ENCODE measurements around the gene RETREG2. TPM values are rescaled to one million over a fixed set of nuclear protein-coding genes. Genes with fewer than 3 reads are reported as not detected.

RETREG2 gene
- total and polyA plus RNA-seq, 2 of the 4 experiments (the other 2 are of a cell fraction), result 45.2 to 51.1 TPM

DNA sequence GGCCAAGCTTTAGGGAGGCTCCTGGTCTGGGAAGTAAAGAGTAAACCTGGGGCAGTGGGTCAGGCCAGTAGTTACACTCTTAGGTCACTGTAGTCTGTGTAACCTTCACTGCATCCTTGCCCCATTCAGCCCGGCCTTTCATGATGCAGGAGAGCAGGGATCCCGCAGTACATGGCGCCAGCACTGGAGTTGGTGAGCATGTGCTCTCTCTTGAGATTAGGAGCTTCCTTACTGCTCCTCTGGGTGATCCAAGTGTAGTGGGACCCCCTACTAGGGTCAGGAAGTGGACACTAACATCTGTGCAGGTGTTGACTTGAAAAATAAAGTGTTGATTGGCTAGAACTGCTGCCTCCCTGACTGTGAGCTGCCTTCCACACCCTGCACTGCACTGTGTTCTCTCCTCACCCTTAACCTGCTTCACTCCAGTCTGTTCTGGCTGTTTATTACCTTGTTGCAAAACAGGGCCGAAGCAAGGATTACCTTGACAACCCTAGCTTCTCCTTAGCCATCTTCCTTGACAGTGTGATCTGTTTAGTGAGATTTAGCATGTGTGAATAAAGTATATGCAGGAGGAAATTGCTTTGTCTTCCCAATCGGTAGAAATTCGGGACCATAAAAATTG, 5.2 kb downstream of the RETREG2 start:
- intact Hi-C loops (cut with micrococcal nuclease), result no loop called here

More for the DNA sequence above, 5.2 kb downstream of the RETREG2 start:
- peaks cover 43% of the 10 kb centered on the region for H3K36me3 ChIP-seq (ENCODE audit: control insufficient read depth, insufficient read depth, low read length)
- no peak overlapping the region for H3K23ac ChIP-seq (ENCODE audit: low read depth, low read length)
- no peak overlapping the region for H3K14ac ChIP-seq (replicated peaks; ENCODE audit: low read depth, low read length)
- H3K4ac ChIP-seq (ENCODE audit: low read depth, low read length), result no peak overlapping the region
- no peaks in the 10 kb centered on the region for H3K9me3 ChIP-seq (ENCODE audit: control insufficient read depth, insufficient read depth, low read length)
- no peak overlapping the region for H3K4me2 ChIP-seq (ENCODE audit: low read depth, low read length)
- peaks cover 14% of the 10 kb centered on the region; the same call in 1 of the 2 replicates for H4K20me1 ChIP-seq (ENCODE audit: insufficient read depth, low read length)
- no peak overlapping the region for H2BK15ac ChIP-seq (ENCODE audit: low read depth, low read length)
- H4K91ac ChIP-seq (ENCODE audit: insufficient read depth, low read depth, low read length), result no peak overlapping the region
- H2BK20ac ChIP-seq (ENCODE audit: low read depth, low read length), result no peak overlapping the region
- H3K27me3 ChIP-seq (ENCODE audit: control insufficient read depth, insufficient read depth, low read length), result no peaks in the 10 kb centered on the region
- no peak overlapping the region for H3K18ac ChIP-seq (ENCODE audit: low read depth, low read length)
- no peak overlapping the region for H4K5ac ChIP-seq (ENCODE audit: low read depth, low read length)
- H2BK120ac ChIP-seq (ENCODE audit: low read depth, low read length), result no peak overlapping the region
- H2AK5ac ChIP-seq (ENCODE audit: low read depth, low read length), result no peak overlapping the region
- no peak overlapping the region for H3K56ac ChIP-seq (ENCODE audit: extremely low read depth, insufficient read depth, low read length)
- dilution Hi-C loops (cut with HindIII; ENCODE audit: low sequenced_read_pairs, unreplicated experiment) (no loop called here), in situ Hi-C loops (cut with MboI; ENCODE audit: low sequenced_read_pairs) (no loop called here)
- ChIA-PET POLR2A (ENCODE audit: unreplicated experiment) (no interaction called here), CTCF (no interaction called here)
- BruUV-seq (replicated peaks), result TSS peak; percentile 41
- H3K4me1 ChIP-seq (ENCODE audit: control insufficient read depth, insufficient read depth, low read length), result 0 out of 2 replicates have a peak, but pooled peaks cover 3% of the 10 kb centered on the region
- H3K9me1 ChIP-seq (ENCODE audit: insufficient read depth, low read length), result 0 out of 2 replicates have a peak, but pooled peaks cover 2% of the 10 kb centered on the region
- no peak overlapping the region for H3K4me3 ChIP-seq (ENCODE audit: insufficient read depth, low read depth, low read length)
- peak overlapping the region; percentile 34 for H2AK9ac ChIP-seq (replicated peaks; ENCODE audit: low read depth, low read length, poor library complexity)
- 100% methylated on average over 1 of the region's 6 CpGs; no CpG with 5 or more reads in 1 of the 2 experiments for WGBS, 2 experiments (ENCODE audit: extremely low coverage in 2 of 2, insufficient read length in 1 of 2)
- no peak for DNase-seq
- H4K8ac ChIP-seq (ENCODE audit: low read depth in 2 of 2, low read length in 2 of 2), result no peak overlapping the region
- TF ChIP-seq SMC3 (IDR thresholded peaks at IDR 0.05; ENCODE audit: low read depth, low read length), result no peak
- no peak for TF ChIP-seq USF2 (IDR thresholded peaks at IDR 0.05; ENCODE audit: low read depth, low read length)
- no peak for TF ChIP-seq CHD1 (IDR thresholded peaks at IDR 0.05; ENCODE audit: low read depth, low read length)
- no peak for TF ChIP-seq CEBPB (IDR thresholded peaks at IDR 0.05; ENCODE audit: low read depth, low read length)
- no peak for TF ChIP-seq RFX5 (IDR thresholded peaks at IDR 0.05; ENCODE audit: low read depth, low read length)
- no peak for TF ChIP-seq MAFK (IDR thresholded peaks at IDR 0.05; ENCODE audit: low read depth, low read length)
- no peak for TF ChIP-seq POLR2A (IDR thresholded peaks at IDR 0.05; ENCODE audit: low read depth, low read length)
- TF ChIP-seq BHLHE40 (IDR thresholded peaks at IDR 0.05; ENCODE audit: low read depth, low read length), result no peak
- TF ChIP-seq RCOR1 (IDR thresholded peaks at IDR 0.05; ENCODE audit: insufficient replicate concordance, low read length), result no peak
- no peak for TF ChIP-seq MXI1 (IDR thresholded peaks at IDR 0.05; ENCODE audit: borderline replicate concordance, low read depth, low read length)
- no peak for TF ChIP-seq MAZ (IDR thresholded peaks at IDR 0.05; ENCODE audit: borderline replicate concordance, low read depth, low read length)
- TF ChIP-seq, protein P1, sequence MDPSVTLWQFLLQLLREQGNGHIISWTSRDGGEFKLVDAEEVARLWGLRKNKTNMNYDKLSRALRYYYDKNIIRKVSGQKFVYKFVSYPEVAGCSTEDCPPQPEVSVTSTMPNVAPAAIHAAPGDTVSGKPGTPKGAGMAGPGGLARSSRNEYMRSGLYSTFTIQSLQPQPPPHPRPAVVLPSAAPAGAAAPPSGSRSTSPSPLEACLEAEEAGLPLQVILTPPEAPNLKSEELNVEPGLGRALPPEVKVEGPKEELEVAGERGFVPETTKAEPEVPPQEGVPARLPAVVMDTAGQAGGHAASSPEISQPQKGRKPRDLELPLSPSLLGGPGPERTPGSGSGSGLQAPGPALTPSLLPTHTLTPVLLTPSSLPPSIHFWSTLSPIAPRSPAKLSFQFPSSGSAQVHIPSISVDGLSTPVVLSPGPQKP (IDR thresholded peaks at IDR 0.05; ENCODE audit: borderline replicate concordance, low read depth, low read length), result no peak
- TF ChIP-seq CTCF (conservative IDR thresholded peaks at IDR 0.05; ENCODE audit: low read depth, low read length), result no peak
- no peak for TF ChIP-seq RAD21 (IDR thresholded peaks at IDR 0.05; ENCODE audit: low read length)
- TF ChIP-seq NFE2L2 (IDR thresholded peaks at IDR 0.05; ENCODE audit: low read depth, low read length), result no peak
- no peak for TF ChIP-seq FOS (IDR thresholded peaks at IDR 0.05; ENCODE audit: low read depth, low read length)
- H3K79me1 ChIP-seq (ENCODE audit: low read depth in 1 of 2, low read length in 2 of 2), result peaks cover 28 to 34% of the 10 kb centered on the region in 2 experiments
- no peak overlapping the region for H3K9ac ChIP-seq (ENCODE audit: low read depth, low read length)
- no peak for ATAC-seq (ENCODE audit: low read depth)
- no peak overlapping the region for H3K27ac ChIP-seq (ENCODE audit: insufficient read depth, low read length)
- no peak overlapping the region for H2AFZ ChIP-seq (replicated peaks; ENCODE audit: low read length, poor library complexity)
- H2BK5ac ChIP-seq (ENCODE audit: low read depth, low read length, poor library complexity, severe bottlenecking), result no peak overlapping the region

Data from IMR-90 (cell line).